Stimulated activated CD8-positive, alpha-beta memory T cell treated with anti-CD3 and anti-CD28 coated beads, Interleukin-12 subunit alpha, Interleukin-12 subunit beta, amount 100 ng/mL, for 4 hours (primary cell): ENCODE results near the gene ZDHHC24.
A peak's percentile ranks its signal among the peaks of the same experiment; 100 is the strongest.

Experiments used
- DNase-seq: peaks from one replicate; pipeline ENCODE4 v3.0.0-alpha.2; 2020; ENCODE audit warnings: low read depth

ZDHHC24 gene

GRCh38 chr11:66494935-66495334, 50.9 kb downstream of the ZDHHC24 start:
- no peak for DNase-seq

DNA sequence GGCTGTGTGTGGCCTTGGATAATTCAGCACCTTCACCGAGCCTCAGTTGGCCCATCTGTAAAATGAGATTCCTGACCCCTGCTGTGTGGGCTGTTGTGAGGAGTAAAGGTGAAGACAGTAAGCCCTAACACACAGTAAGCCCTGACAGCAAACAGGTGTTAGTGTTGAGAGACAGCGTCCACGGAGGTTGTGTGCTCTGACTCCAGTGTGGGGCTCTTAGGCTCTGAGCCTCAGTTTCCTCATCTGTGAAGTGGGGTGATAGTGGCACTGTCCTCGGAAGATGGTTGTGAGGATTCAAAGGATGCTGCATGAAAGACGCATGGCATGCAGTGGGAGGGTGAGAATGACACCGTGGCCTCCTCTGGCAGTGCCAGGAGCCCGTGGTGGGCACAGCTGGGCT, 51.4 kb downstream of the ZDHHC24 start:
- DNase-seq = no peak

GRCh38 chr11:66493130-66493529, 52.7 kb downstream of the ZDHHC24 start:
- no peak for DNase-seq

DNA sequence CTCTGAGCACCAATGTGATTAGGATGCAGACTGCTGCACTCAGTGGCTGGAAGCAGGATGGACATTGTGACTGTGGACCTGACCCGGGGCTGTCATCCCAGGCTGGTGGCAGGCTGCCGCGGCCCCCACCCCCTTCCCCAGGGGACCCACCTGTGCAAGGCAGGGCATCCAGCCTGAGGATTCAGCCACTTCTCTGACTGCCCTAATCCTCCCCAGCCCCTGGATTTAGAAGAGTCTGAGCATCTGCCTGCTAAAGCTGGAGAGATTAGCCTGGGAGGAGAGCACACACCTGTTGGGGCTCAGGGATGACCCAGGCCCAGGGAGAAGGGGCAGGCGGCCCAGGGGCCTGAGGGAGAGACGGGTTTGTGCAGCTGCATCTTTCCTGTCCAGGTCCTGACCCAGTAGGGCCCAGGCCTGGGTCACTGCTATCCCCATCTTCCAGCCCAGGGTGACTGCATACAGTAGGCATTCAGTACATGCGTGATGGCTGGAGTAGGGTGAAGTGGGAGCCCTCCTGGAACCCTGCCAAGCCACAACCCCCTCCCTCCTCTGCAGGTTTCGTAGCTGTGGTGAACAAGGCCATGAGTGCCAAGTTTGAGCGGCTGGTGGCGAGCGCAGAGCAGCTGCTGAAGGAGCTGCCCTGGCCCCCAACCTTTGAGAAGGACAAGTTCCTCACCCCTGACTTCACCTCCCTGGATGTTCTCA, 53.5 kb downstream of the ZDHHC24 start:
- no peak for DNase-seq

DNA sequence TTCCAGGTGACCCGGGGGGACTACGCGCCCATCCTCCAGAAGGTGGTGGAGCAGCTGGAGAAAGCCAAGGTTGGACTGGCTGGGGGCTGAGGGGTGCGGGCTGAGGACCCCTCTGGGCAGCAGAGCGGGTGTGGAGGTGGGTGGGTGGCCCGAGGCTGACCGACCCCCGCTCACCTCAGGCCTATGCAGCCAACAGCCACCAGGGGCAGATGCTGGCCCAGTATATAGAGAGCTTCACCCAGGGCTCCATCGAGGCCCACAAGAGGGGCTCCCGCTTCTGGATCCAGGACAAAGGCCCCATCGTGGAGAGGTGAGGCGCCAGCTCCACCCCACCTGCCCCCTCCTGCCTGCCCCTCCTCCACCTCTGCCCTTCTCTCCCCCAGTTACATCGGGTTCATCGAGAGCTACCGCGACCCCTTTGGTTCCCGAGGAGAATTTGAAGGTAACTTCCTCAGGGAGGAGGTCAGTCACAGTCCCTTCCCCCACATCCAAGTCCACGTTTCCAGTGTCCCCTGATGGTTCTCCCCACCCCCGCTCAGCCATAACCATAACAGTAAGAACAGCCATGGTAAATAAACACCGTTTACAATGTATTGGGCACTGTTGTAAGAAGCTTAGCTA, 54.4 kb downstream of the ZDHHC24 start:
- no peak for DNase-seq

GRCh38 chr11:66489636-66490035, 56.2 kb downstream of the ZDHHC24 start:
- no peak for DNase-seq

GRCh38 chr11:66488957-66489356, 56.9 kb downstream of the ZDHHC24 start:
- DNase-seq = no peak

DNA sequence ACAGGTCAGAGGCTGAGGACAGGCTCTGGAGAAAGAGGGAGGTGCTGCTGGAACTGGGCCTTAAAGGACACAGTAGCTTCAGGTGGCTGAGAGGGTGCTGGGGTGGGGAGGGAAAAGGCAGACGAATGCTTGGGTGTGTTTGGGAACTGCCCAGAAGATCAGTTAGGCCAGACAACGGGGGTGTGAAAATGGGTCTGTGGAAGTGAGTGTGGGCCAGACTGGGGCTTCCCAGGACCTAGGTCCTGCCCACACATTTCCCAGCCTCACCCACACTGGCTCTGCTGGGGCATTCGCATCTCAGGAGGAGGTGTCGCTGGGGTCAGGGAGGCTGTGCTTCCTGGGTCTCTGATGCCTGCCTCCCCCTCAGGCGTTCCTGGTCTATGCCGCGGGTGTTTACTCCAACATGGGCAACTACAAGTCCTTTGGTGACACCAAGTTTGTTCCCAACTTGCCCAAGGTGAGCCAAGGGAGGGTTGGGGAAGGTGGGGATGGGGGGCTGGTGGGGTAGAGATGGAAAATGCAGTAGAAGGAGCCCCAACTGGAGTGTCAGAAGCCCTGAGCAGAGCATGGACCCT, 61.0 kb downstream of the ZDHHC24 start:
- no peak for DNase-seq

DNA sequence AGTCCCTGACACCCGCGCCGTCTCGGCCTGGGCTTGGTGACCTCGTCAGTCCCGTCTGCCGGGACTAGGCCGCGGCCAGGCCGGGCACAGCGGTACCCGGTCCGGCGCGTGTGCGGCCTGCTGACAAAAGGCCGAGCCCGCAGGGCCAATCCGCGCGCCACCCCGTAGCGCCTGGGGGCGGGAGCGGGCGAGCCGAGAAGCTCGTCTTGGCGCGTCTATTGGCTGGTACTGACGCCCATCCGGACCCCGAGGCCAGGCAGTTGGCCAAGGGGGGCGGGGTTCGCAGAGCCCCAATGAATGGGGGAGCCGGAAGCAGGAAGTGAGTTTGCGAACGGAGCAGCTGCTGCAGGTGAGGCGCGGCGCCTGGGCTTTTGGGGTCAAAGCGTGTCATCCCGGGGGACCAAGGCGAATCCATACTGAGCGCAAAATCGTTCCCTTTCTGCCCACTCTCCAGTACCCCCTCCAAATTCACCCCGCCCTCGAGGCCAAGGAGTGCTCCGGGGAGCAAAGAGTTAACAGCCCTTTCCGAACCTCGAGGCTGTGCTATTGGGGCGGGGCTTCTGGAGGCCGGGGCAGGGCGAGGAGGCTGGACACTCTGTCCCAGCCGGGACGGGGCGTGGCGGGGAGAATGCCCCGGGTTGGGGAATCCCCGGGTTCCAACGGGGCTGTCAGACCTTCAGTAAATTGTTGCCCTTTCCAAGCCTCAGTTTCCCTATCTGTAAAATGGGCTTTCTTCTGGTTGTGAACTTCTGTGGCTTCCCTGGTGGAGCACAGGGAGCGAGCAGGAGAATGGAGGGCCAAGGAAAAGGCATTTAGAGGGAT, 65.5 kb downstream of the ZDHHC24 start, which contains the start of gene DPP3:
Gene DPP3 (plus strand): TSS at position 318 of the 822 bp plus-strand sequence. CDS start 1,767 bp downstream, outside the sequence.
- DNase-seq = peak; percentile 92

DNA sequence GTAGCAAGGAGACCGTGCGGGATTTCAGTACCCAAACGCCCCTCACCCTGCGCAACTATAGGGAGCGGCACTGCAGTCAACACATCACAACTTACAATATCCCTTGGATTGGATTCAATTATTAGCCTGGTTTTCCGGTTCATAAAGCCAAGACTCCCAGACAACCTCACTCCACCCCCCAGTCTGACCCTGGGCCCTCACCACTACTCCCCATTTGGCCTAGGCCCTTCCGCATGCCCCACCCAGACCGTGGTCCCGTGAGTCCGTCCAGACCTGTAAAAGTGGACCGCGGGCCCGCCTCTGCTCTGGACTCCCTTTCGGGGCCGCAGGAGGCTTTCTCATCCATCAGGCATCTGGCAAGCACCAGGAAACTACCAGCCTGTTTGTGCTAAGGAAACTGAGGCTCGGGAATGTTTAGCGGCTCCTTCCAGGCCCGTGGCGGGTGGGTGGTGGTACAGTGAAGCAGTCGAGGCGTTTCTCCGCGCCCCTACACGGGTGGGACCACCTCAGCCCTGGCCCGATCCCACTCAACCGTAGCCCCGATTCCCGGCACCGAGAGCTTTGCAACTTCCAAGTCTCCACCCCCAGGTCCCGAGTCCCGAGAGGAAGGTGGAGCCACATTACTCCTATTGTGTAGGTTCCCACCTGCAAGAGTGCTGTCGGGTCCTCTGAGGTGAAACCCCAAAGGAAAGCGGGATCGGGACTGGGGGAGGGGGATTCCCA, 66.3 kb downstream of the ZDHHC24 start:
- DNase-seq = no peak

- DNase-seq = no peak
These were observed 67.0 kb downstream of the ZDHHC24 start for GRCh38 chr11:66478729-66479393.

DNA sequence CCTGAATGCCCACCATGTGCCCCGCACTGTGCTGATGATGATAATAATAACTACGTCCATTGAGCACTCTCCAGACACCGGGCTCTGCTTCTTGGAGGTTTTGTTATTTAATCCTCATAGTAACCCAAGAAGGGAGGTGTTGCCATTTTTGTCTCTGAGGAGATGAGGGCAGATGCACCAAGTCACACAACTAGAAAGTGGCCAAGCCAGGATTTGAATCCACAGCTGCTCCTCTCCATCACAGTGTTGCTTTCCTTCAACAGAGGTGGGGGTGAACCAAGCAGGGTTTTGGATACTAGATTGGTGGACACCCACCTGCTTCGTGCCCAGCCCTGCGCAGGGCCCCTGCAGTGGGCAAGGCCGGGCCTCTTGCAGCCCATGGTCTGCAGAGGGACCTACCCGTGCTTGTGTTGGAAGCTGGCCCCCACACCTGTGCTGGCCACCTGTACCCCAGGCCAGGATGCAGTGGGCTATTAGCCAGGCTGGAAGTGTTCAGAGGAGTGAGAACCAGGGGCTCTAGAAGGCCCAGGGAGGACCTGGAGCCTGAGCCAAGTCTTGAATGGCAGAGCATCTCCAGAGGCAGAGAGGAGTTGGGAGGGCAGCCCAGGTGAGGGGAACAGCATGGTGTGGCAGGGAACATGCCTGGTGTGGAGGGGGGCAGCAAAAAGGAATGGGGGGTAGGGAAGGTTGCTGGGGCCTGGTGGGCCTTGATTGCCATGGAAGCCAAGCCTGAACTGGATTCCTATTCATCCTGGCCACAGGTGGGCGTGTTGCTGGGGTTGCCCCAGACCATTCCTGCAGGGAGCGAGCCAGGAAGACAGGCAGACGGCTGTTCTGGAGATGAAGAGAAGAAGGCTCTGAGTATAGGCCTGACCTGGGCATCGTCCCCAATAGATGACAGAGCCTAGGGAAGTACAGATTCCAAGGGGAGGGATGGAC, 68.3 kb downstream of the ZDHHC24 start:
- no peak for DNase-seq

DNA sequence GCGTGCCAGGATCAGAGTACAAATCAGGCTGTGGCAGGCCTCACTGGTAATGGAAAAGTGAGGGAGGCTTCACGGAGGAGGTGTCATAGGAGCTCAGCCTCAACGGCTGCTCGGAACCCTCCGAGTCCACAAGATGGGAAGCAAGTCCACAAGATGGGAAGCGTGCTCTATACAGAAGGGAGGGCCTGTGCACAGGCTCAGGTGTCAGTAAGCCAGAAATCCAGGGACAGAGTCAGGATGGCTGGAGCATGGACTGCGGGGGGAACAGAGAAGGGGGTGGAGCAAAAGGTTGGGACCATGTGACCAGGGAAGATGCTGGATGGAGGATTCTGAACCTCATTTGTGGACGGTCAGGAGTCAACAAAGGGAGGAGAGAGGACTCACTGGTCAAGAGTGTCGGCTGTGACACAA, 69.0 kb downstream of the ZDHHC24 start:
- DNase-seq = no peak

DNA sequence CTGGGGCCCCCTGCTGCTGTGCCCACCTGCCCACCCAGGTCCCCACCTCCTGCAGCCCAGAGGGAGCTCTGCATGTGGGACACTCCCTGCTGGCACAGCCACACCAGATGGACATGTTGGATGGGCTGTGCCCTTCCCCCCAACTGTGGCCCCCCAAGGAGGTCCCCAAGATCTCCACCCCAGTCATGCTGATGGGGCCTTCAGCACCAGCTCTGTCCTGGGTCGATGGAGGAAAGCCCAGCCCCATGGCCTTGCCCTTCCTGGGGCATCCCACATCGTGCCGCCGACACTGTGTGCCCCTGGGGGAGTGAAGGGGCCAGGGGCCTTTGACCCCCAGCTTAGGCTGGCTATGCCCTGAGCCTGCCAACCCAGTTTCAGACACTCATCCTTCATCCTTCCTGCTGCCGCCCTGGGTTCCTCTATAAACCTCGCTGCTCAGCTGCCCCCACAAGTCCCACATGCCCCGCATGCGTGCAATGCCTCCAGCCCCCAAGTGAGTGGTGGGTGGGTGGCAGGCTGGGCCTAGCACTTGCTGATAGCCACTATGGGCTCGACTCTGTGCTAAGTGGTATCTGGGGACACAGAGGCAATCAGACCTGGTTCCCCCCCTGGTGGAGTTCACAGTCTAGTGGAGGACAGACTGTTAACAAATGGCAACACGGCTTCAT, 69.5 kb downstream of the ZDHHC24 start:
- DNase-seq = no peak

GRCh38 chr11:66475349-66476172, 70.3 kb downstream of the ZDHHC24 start:
- no peak for DNase-seq

GRCh38 chr11:66473608-66474515, 72.0 kb downstream of the ZDHHC24 start:
- DNase-seq = no peak

DNA sequence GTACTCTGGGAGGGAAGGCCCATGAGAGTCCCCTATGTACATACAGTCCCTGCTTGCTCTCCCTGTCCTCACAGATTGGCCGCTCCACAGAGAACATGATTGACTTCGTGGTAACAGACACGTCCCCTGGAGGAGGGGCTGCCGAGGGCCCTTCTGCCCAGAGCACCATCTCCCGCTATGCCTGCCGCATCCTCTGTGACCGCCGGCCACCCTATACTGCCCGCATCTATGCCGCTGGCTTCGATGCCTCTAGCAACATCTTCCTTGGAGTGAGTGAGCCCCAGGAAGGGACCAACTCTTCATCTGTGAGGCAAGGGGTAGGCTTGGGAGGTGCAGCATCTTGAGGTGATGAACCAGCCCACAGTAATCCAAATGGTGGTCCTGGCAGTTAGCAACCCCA, 72.7 kb downstream of the ZDHHC24 start:
- DNase-seq = no peak

- DNase-seq = no peak
These were observed 73.8 kb downstream of the ZDHHC24 start for GRCh38 chr11:66472054-66472453.
